Fibroblast of mammary gland (primary cell): ENCODE data around the gene PDSS2.
A peak's percentile ranks its signal among the peaks of the same experiment; 100 is the strongest.
"Not testable (repeated sequence)": the region's sequence is repeated elsewhere in the genome, so short reads cannot be mapped to it uniquely, and the experiment has no call there.

ENCODE experiments used
- DNase-seq: peaks from one replicate; pipeline ENCODE4 v3.0.0-alpha.2; 2010; ENCODE audit warnings: low read depth
- H3K4me3 ChIP-seq: 2 replicates; pipeline ENCODE4 v1.5.1; 2011; ENCODE audit warnings: low read depth, mild to moderate bottlenecking, low read length, moderate library complexity; ENCODE audit not compliant: control insufficient read depth
- TF ChIP-seq, protein P1 (sequence below): conservative IDR thresholded peaks from 2 replicates; pipeline ENCODE4 v1.5.1; 2011; ENCODE audit warnings: low read depth, low read length, inconsistent platforms; ENCODE audit not compliant: control insufficient read depth, insufficient read depth

Gene PDSS2

DNA sequence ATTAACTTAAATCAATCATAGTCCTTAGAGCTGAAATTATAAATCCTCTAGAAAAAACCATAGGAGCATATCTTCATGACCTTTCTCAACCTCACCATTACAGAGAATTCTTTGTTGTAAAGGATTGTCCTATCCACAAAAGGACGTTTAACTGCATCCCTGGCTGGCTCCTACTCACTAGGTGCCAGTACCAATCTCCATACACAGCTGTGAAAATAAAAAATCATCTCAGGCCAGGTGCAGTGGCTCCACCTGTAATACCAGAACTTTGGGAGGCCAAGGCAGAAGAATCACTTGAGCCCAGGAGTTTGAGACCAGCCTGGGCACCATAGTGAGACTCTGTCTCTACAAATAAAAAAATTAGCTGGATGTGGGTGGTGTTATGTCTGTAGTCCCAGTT lies 89.9 kb downstream of the PDSS2 start:
- TF ChIP-seq, protein P1, sequence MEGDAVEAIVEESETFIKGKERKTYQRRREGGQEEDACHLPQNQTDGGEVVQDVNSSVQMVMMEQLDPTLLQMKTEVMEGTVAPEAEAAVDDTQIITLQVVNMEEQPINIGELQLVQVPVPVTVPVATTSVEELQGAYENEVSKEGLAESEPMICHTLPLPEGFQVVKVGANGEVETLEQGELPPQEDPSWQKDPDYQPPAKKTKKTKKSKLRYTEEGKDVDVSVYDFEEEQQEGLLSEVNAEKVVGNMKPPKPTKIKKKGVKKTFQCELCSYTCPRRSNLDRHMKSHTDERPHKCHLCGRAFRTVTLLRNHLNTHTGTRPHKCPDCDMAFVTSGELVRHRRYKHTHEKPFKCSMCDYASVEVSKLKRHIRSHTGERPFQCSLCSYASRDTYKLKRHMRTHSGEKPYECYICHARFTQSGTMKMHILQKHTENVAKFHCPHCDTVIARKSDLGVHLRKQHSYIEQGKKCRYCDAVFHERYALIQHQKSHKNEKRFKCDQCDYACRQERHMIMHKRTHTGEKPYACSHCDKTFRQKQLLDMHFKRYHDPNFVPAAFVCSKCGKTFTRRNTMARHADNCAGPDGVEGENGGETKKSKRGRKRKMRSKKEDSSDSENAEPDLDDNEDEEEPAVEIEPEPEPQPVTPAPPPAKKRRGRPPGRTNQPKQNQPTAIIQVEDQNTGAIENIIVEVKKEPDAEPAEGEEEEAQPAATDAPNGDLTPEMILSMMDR: no peak
- no peak overlapping the region for H3K4me3 ChIP-seq
- DNase-seq: no peak

DNA sequence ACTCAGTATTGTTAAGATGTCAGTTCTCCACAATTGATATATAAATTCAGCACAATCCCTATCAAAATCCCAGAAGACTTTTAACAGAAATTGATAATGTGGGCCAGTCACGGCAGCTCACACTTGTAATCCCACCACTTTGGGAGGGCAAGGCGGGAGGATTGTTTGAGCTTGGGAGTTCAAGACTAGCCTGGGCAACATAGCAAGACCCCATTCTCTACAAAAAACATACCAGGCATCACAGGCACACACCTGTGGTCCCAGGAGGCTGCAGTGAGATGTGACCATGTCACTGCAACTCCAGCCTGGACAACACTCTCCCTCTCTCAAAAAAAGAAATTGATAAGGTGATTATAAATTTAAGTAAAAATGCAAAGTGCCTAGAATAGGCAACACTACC lies 90.9 kb downstream of the PDSS2 start:
- TF ChIP-seq, protein P1: no peak
- H3K4me3 ChIP-seq: no peak overlapping the region
- DNase-seq: no peak

DNA sequence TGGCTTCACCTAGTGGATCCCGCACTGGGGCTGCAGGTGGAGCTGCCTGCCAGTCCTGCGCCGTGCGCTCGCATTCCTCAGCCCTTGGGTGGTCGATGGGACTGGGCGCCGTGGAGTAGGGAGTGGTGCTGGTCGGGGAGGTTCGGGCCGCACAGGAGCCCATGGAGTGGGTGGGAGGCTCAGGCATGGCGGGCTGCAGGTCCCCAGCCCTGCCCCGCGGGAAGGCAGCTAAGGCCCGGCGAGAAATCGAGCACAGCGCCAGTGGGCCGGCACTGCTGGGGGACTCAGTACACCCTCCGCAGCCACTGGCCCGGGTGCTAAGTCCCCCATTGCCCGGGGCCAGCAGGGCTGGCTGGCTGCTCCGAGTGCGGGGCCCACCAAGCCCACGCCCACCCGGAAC lies 95.2 kb downstream of the PDSS2 start:
- H3K4me3 ChIP-seq, DNase-seq: not testable (repeated sequence)

DNA sequence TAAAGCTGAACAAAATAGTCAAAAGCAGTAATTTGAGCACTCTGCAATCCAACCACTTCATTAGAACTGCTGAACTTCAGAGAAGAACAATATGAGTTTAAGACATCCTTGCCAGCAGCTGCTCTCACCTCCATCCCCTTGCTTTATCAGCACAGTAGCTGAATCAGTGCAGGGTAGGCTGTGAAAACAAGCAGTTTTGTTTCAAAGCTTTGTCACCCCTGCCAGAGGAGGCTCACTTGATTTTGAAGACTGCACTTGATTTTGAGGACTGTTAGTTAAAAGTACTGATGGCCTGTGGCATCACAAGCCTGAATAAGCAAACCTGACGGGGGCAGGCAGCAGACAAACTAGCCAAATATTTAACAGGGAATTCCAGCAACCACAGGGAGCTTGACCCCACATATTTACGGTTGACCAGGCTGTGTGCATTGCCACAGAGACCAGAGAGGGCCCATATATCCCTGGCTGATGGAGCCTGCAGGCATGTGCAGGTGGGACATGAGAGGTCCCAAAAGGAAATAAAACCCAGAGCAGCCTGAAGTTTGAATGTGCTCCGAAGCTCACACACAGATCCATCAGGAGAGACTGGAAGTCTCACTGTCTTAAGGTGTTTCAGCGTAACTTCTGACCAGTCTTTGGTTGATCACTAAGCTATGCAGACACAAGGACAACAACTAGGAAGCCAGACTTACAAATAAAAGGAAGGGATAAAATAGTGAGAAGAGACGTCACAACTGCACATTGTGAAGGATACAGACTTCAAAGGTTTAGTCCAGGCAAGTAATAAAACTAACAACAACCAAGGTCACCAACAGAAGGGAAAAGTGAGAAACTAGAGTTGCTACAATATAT lies 97.4 kb downstream of the PDSS2 start:
- TF ChIP-seq, protein P1: no peak
- H3K4me3 ChIP-seq: no peak overlapping the region
- DNase-seq: peak; percentile 64

DNA sequence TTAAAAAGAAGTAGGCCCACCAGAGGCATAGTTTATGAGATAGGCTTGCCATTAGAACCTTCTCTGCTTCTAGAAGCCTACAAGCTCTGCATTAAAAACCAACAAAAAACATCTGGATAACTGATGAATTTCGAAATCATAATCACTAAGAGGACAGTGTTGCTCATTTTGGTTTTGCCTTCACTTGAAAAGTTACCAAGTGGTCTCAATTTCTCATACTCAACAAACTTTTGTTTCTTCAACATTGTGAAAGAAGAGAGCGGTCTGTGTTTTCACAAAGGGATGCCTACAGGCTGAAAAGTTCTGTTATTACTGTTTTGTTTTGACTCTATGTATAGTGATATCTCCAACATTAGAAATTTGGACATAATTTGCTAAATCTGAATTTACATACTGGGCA lies 98.9 kb downstream of the PDSS2 start:
- H3K4me3 ChIP-seq: no peak overlapping the region
- peak; percentile 44 for DNase-seq
- TF ChIP-seq, protein P1: no peak

DNA sequence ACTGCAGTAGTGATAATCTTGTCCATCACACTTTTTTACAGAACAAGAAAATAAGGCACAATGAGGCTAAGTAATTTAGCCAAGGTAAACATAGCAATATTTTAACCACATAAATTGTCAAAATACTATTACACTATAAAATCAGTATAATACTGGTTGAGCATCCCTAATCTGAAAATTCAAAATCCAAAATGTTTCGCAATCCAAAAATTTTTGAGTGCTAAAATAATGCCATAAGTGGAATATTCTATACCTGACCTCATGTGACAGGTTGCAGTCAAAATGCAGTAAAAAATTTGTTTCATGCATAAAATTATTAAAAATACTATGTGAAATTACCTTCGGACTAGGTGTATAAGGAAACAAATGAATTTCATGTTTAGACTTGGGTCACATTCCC lies 101.5 kb downstream of the PDSS2 start:
- TF ChIP-seq, protein P1: no peak
- no peak overlapping the region for H3K4me3 ChIP-seq
- no peak for DNase-seq

DNA sequence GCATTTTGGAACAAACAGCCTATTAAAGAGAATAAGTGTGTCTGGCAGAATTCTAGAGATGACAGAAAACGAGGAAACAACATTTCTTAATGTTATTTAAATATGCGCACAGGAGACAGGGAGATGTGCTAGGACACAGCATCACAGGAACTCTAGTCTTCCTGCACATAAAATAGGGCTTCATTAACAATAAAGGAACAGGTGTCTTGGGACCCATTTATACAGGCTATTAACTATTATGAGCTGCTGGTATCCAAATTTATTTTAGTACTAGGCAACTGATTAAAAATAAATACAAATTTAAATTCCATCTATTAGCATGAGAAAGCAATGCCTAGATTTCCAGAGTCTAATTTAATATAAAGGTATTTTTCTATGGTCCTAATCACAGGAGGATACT lies 102.3 kb downstream of the PDSS2 start:
- H3K4me3 ChIP-seq: no peak overlapping the region
- TF ChIP-seq, protein P1: no peak
- DNase-seq: no peak
